Urinary bladder (tissue), 4 donors: ENCODE measurements around the gene SLC14A1. TPM values are rescaled to one million over a fixed set of nuclear protein-coding genes. Genes with fewer than 3 reads are reported as not detected.
A peak's percentile ranks its signal among the peaks of the same experiment; 100 is the strongest.

Source experiments
- DNase-seq: peaks from one replicate; pipeline ENCODE4 v3.0.0-alpha.2; 2015; ENCODE audit errors: extremely low spot score
- H3K27ac ChIP-seq: one replicate; pipeline ENCODE4 v1.5.1; 2013; ENCODE audit warnings: low read depth, mild to moderate bottlenecking, moderate library complexity
- H3K36me3 ChIP-seq: one replicate; pipeline ENCODE4 v1.6.1; 2013; ENCODE audit warnings: mild to moderate bottlenecking, moderate library complexity; ENCODE audit not compliant: insufficient read depth
- H3K4me1 ChIP-seq: one replicate; pipeline ENCODE4 v1.6.1; 2013; ENCODE audit warnings: mild to moderate bottlenecking, moderate library complexity; ENCODE audit not compliant: insufficient read depth
- H3K4me3 ChIP-seq: one replicate; pipeline ENCODE4 v1.5.1; 2013; ENCODE audit warnings: low read depth, low read length
- WGBS: extraction: QIAGEN DNeasy Blood & Tissue Kit; methylation state at CpG from one replicate; pipeline ENCODE4 v1.1.7; 2013; 5-methylcytosine and 5-hydroxymethylcytosine counted together
- polyA plus RNA-seq: library from polyadenylated mRNA; stranded (reverse); fragments of 200-250 nt; gene quantifications from one replicate; pipeline ENCODE4 v1.2.3, GENCODE V29; 2013
- small RNA-seq: library from RNA; depleted of rRNA; stranded (forward); fragments of <200 nt; gene quantifications from one replicate; pipeline ENCODE3, GENCODE V24; 2014
- total RNA-seq: library from RNA; depleted of rRNA; stranded (reverse); fragments of >200 nt; gene quantifications from one replicate; pipeline ENCODE4 v1.2.3, GENCODE V29; 2014
- donor health status: healthy with polysubstance abuse.
- donor health status: healthy.

Gene SLC14A1
- total and polyA plus RNA-seq, 2 donors: 23.5 to 102 TPM

DNA sequence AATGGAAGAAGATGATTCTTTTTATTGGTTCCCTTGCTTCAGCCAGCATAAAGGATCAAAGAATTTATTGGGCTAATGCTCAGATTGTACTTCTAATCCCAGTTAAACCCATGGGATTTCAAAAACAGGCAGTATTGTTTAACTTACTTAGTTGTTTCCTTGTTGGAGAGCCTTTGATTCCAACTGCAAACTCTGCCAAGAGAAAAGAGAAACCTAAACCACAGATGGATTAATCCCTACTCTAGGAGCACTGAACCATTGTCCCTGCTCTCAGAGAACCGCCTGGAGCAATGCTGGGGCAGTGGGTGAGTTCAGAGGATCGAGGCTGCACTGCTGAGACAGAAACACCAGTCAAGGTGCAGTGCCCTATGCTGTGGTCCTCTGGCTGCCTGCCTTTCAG lies 56.6 kb downstream of the SLC14A1 start:
- Histone ChIP-seq H3K4me1 (peaks cover 2% of the 10 kb centered on the region), H3K27ac (no peak overlapping the region), H3K4me3 (no peak overlapping the region), H3K36me3 (no peaks in the 10 kb centered on the region)
- 15% methylated on average over 2 of the region's 2 CpGs for WGBS
- no peak for DNase-seq

GRCh38 chr18:45782662-45783061 lies 58.7 kb downstream of the SLC14A1 start:
- WGBS: 89% methylated on average over 1 of the region's 1 CpG
- H3K27ac ChIP-seq: no peak overlapping the region
- H3K36me3 ChIP-seq: no peaks in the 10 kb centered on the region
- no peak overlapping the region for H3K4me3 ChIP-seq
- no peak for DNase-seq
- peaks cover 2% of the 10 kb centered on the region for H3K4me1 ChIP-seq

- Histone ChIP-seq H3K4me3 (no peak overlapping the region), H3K36me3 (no peaks in the 10 kb centered on the region), H3K4me1 (peaks cover 2% of the 10 kb centered on the region), H3K27ac (no peak overlapping the region)
- WGBS: 51% methylated on average over 9 of the region's 9 CpGs
- no peak for DNase-seq
Measured at GRCh38 chr18:45783097-45784075, 59.4 kb downstream of the SLC14A1 start.

DNA sequence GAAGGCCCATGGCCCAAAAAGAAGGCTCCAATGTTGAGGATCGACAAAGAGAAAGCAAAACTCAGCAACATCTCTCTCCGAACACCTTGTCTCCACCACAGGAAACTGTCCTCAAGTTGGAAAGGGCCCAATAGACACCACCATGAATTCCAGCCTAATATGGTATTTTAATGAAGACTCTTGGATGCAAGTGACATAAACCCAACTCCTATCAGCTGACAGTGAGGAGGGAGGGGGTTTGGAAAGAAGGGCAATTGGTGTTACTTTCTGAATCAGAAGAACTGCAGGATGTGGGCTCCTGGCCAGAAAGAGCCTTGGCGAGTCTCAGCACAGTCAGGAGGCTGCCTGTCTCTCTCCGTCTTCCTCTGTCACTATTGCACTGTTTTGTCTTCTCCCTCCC lies 61.2 kb downstream of the SLC14A1 start:
- no peak overlapping the region for H3K27ac ChIP-seq
- no peak for DNase-seq
- no peaks in the 10 kb centered on the region for H3K36me3 ChIP-seq
- peaks cover 2% of the 10 kb centered on the region for H3K4me1 ChIP-seq
- no peak overlapping the region for H3K4me3 ChIP-seq
- 22% methylated on average over 4 of the region's 4 CpGs for WGBS

DNA sequence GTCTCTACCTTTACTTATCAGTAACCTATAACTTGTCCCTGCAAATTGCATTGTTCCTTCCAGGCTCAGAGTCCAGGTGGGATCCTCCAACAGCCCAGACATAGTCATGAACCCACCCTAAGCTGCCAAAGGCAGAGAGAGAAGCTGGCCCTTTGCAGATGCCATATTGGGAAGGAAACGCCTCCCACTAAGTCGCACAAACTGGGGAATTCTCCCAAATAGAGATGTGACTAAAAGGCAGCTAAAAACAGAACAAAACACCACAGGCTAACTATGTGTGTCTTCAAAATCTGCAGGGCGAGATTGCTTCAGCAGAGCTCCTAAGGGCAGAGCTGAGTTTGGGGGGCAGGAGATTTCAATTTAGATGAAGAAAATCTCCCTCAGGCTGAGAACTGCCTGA lies 63.0 kb downstream of the SLC14A1 start:
- WGBS: 98% methylated on average over 3 of the region's 3 CpGs
- no peak for DNase-seq
- H3K36me3 ChIP-seq: no peaks in the 10 kb centered on the region
- H3K27ac ChIP-seq: no peak overlapping the region
- no peak overlapping the region for H3K4me3 ChIP-seq
- H3K4me1 ChIP-seq: peaks cover 2% of the 10 kb centered on the region

DNA sequence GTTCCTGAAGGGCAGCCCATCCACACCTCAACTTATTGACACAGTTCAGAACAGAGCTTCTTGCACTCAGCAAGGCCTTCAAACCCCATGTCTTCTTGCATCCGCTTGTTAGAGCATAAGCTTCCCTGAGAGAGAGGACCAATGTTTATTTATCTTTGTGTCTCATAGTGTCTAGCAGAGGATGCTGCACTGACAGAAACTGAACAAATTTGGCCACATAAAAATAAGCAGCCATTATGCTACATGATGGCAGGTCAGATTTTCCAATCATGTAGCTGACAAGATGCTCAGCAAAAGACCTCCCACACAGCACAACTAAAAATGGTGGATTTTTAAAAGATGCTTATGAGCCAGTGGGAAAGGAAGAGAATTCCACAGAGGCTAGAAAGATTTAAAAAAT lies 63.4 kb downstream of the SLC14A1 start:
- whole genome bisulfite sequencing: 94% methylated on average over 1 of the region's 1 CpG
- Histone ChIP-seq H3K4me1 (peaks cover 2% of the 10 kb centered on the region), H3K36me3 (no peaks in the 10 kb centered on the region), H3K27ac (no peak overlapping the region), H3K4me3 (no peak overlapping the region)
- no peak for DNase-seq

DNA sequence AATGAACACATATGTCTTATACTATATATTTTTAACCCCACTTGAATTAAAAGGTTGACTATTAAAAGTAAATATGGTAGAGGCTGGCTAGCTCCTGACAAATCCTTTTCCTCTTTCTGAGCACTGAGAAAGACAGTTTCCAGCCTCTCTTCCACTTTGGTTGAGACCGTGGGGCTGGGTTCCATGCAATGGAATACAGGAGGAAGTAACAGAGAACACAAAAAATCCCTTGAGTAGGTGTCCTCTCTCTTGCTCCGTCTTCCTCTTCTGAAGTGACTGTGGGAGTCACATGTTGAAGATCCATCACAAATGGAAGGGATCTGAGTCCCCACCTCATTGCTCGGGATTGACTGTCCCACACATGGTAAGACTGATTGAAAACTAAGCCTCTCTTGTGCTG lies 64.9 kb downstream of the SLC14A1 start:
- Histone ChIP-seq H3K4me3 (no peak overlapping the region), H3K27ac (no peak overlapping the region), H3K4me1 (no peaks in the 10 kb centered on the region), H3K36me3 (no peaks in the 10 kb centered on the region)
- DNase-seq: no peak
- WGBS: 93% methylated on average over 3 of the region's 3 CpGs

- no peak for DNase-seq
- Histone ChIP-seq H3K27ac (no peak overlapping the region), H3K4me3 (no peak overlapping the region), H3K4me1 (no peaks in the 10 kb centered on the region), H3K36me3 (no peaks in the 10 kb centered on the region)
- WGBS: 83% methylated on average over 5 of the region's 5 CpGs
Measured at GRCh38 chr18:45792506-45793263, 68.7 kb downstream of the SLC14A1 start.

GRCh38 chr18:45793264-45793965 lies 69.4 kb downstream of the SLC14A1 start:
- no peak overlapping the region for H3K27ac ChIP-seq
- 52% methylated on average over 4 of the region's 4 CpGs for WGBS
- H3K36me3 ChIP-seq: no peaks in the 10 kb centered on the region
- no peaks in the 10 kb centered on the region for H3K4me1 ChIP-seq
- no peak overlapping the region for H3K4me3 ChIP-seq
- DNase-seq: no peak

DNA sequence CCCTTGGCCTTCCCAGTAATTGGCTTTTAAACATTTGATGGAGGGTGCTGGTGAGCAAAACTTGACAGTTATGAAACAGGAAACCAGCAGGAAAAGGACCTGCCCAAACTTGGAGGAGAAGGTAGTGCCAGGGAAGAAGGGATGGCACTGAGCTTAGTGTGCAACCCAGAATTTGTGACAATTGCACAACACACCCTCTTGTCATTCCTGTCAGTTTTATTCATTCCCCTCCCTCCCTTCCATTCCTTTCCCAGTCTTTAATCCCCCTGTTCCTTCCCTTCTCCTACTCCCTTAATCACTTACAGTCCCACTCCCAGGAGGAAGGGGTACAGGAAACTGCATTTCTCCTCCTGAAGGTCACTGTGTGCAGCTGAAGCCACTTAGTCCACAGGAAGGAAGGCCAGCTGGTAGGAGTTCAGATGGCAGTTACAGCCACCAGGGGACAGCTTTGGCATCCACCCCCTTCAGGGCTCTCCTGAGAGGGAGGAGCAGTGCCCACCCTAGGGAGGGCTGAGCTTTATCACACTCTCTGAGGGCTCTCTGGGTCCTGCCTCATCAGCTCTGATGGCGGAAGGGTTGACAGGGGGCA lies 77.5 kb downstream of the SLC14A1 start:
- no peak for DNase-seq
- WGBS: 100% methylated on average over 1 of the region's 1 CpG
- H3K4me1 ChIP-seq: no peaks in the 10 kb centered on the region
- H3K4me3 ChIP-seq: no peak overlapping the region
- no peaks in the 10 kb centered on the region for H3K36me3 ChIP-seq
- peak overlapping the region; percentile 28 for H3K27ac ChIP-seq

Small RNA genes lying within 50 kb of the gene (small RNA-seq; reads per million reads assigned to genes)
- not detected for gene AC087685.1

Other genes starting within 250 kb of the SLC14A1 start
- gene SLC14A2, start 108.7 kb upstream of the SLC14A1 start, total RNA-seq: 0.32 TPM
- not detected for gene SLC14A2, start 108.7 kb upstream of the SLC14A1 start, polyA plus RNA-seq
- gene SIGLEC15, start 101.5 kb downstream of the SLC14A1 start, total RNA-seq: 2.3 TPM
- 1.3 TPM for gene SIGLEC15, start 101.5 kb downstream of the SLC14A1 start, polyA plus RNA-seq
- gene EPG5, start 243.1 kb downstream of the SLC14A1 start, total RNA-seq: 39.8 TPM
- gene EPG5, start 243.1 kb downstream of the SLC14A1 start, polyA plus RNA-seq: 6.8 TPM